HG03575 (cell line): Measurements from ENCODE around the gene ANO6.
"Not testable (repeated sequence)": the region's sequence is repeated elsewhere in the genome, so short reads cannot be mapped to it uniquely, and the experiment has no call there.

Experiments used
- ATAC-seq: cut with Tn5 transposase; IDR thresholded peaks from one replicate; pipeline ENCODE4 v1.9.1; 2021; ENCODE audit not compliant: unreplicated experiment, insufficient number of reproducible peaks, low FRiP score; ENCODE audit errors: extremely low read depth

ANO6 gene

DNA sequence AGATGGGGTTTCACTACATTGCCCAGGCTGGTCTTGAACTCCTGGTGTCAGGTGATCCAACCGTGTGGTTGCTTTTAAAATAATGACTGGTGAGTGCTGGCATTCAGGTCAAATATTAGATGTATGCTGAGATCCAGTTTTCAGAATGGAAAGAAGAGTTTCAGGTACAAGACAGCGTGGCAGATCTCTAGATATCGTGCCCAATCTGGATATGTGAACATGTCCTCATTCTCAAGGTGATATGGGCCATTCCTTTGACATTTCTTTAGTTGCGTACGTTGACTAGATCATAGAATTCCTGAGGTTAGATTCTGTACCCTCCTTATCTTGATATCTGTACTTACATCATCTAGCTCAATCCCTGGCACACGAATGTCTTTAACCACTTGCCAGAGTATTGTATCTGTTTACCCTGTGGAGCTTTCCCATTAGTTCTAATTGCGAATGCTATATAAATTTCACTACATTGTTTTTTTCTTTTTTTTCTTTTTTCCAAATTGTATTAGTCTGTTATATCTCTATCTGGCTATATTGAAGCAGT, 80.2 kb downstream of the ANO6 start:
- ATAC-seq: no peak

DNA sequence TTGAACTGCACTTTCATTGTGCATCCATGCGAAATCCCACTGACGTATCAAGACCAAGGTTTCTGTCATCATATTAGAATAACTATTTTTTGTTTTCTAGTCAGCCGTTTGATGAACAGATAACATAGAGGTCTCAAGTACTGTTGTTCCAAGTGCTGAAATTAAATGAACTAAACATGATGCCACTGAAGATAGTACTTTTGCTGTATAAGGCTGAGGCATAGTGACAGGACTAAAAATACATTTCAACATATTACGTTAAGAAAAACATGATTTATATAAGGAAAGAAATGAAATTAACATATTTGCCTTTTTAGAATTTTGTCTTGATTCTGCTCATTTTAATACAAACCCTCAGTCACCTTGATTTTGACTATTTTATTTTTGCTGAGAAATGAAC, 82.2 kb downstream of the ANO6 start:
- no peak for ATAC-seq

DNA sequence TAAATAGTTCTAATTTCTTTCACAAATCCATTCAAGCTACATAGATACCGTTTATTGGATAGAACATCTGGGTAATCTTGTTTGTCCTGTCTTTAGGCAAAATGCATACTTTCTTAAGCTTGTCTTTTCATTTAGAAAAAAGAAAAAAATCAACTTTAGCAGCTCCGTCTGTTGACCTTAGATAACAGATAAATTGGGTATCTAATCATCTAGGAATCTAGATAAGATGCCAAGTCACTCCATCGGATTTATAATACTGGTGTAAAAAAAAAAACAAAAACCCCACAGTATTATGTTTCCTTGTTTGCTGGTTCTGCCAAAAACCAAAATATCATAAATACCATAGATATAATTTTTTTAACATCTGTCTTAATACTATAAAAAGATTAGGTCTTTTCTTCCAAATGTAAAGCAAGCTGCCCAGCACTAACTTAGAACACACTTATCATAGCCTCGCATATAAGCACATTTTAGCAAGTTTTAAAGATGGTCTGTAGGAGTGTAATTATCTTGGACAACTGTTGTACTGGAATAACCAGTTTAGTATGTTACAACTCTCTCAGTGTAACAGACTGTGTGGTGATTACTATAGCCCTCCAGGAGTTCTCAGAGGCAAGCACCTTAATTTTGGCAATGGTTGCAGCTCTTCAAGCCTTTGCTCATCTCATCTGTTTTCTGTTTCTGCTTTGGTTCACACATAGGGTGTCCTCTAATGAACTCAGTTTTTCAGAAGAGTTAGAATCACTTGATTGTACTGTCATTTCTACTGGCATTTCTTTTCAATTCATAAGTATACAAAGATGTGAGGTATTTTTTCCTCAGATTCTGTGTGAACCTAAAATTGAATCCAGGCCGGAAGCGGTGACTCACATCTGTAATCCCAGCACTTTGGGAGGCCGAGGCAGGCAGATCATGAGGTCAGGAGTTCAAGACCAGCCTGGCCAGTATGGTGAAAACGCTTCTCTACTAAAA, 83.1 kb downstream of the ANO6 start:
- no peak for ATAC-seq

DNA sequence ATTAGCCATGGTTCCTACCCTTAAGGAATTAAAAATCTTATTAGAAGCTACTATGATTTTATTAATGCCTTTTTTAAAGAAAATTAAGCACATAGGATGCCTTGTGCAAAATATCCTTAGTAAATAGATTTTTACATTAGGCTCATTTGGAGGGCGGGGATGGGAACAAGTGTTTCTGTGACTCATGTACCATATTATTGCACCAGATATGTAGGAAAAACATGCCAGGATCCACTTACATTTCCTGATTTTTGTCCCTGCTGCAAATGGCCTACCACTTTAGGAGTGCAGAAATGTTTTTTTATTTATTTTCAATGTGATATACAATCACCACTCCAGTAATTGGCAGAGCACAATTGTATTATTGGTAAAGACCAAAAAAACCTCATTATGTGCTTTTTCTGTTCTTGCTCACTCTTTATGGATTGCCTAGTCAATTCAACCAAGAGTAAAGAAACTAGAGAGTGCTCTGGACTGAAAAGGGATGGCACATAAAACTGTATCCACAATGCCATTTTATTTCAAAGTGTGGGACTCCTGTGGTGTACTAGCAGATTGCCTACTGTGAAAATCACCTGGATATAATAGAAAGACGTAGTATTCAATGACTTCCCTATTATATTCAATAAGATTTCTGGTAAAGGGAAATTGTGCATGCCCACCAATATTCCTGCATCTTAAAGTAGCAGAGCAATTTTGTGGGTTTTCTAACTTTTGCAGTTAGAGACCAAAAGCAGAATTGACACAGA, 86.9 kb downstream of the ANO6 start:
- no peak for ATAC-seq

DNA sequence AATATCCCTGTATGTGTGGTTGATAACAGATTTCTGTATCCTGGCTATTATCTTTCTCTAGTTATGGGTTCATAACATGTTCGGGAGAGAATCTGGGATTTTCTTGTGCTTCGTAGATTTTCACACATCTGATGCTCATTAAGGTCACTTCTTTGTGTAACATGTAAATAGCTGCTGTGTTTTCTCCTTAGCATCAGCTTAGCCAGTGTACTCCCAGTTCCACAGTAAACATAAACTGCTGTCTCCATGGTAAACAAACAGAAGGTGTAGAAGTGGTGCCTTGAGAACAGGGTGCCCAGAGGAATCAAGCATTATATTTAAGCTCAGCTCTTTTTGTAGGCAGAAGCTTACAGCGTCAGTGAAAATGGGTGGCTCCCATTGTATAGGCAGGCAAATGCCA, 88.0 kb downstream of the ANO6 start:
- ATAC-seq: no peak

DNA sequence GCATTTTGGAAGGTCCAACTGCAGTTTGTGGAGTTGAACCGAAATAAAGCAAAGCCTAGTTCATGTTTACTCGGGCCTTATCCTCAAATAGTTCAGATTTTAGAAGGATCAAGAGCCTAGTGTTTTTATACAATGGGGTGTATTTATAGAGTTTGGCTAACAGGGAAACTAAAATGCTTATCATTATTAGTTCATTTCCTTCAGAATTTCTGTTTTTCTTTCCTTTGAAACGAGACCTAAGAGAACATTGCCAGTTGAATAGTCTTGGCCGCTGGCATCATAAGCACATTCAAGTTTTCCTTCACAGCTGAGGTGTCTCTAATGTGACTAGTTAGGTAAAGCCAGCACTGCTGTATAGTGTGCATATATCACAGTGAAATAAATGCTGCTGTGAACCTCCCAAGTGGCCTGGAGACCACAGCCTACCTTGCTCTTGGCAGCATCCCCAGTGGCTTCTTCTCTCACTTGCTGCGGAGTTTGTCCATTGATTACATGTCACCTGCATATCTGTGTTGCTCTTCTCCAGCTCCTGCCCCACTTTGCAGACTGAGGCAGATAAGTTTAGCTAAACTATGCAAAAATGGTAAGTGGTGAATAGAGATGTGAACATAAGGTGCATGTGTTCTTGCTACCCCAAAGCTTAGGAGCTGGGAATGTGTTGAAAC, 88.8 kb downstream of the ANO6 start:
- no peak for ATAC-seq

DNA sequence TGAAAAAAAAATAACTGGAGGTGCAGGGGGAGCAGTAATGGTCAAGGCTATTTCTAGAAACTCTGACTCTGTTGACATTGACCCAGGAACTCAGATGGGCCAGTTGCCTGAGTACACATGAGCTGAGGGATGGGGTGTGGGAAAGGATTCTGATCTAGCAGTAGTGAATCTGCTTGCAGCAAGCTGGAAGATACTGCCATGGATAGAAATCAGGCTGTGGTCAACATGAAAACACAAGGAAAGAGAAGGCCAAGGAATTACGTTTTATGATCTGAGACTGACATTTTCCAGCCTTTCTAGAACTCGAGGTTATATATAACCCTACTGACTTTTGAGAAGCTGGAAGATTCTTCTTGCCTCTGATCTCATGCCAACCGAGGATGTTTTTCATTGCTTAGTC, 90.0 kb downstream of the ANO6 start:
- ATAC-seq: no peak

DNA sequence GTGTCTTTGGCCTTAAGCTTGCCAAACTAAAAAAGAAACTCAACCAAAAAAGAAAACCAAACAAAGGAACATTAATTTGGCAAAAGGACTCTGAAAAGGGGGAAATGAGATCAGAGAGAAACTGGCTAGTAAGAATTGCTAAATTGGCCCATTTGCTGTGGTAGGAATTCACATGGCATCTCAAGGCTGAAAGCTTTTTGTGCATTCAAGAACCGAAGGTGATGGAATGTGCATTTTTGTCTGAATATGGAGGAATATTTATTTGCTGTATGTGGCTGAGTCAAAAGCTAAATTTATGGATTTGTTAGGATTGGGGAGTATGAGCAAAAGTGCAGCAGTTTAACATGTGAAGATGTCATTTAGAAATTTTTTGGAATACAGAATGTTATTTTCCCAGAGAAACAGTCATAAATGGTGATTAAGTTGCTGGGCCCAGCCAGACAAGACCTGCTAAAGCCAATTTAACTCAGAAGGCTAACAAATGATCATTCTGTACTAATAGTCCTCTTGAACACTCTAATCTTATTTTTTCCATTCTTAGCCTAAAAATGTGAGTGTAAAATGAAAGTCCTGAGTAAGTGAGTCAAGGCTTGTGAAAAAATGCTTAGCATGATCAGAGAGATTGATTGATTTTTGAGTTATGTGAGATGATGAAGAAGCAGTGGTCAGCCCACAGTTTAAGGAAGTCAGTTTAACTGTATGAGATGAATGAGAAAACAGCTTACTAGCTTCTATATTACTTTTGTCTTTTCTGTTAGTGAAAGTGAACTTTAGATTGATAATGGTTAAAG, 94.1 kb downstream of the ANO6 start:
- no peak for ATAC-seq

DNA sequence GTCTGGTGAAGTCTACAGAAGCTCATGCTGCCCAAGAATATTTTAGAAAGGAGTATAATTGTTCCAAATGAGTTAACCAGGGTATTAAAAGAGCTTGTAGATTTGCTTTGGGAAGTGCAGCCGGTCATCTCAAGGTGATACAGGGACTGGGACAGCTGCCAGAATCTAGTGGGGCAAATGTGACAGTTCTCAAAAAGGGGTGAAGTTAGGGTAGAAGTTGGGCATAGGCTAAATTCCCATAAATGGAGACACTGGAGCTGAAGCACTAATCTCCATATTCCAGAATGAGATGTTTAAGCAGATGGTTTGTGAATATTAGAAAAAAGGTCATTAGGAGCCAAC, 94.7 kb downstream of the ANO6 start:
- no peak for ATAC-seq

DNA sequence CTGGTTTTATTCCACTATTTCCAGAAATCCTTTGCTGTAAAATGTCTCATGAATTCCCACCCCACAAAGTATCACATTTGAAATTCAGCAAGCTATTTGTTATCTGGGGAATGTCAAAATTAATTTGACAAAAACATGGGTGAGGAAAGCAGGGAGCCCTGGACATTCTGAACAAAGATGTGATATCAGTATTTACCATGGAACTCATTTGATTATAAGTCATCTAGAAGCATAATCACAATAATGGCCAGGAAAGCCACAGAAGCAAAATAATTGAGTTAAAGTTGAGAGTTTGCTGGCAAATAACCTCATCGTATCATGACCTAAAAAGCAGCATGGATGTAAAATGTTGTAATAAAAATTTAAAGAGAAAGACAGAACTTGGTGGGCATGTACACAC, 96.1 kb downstream of the ANO6 start:
- ATAC-seq: no peak

DNA sequence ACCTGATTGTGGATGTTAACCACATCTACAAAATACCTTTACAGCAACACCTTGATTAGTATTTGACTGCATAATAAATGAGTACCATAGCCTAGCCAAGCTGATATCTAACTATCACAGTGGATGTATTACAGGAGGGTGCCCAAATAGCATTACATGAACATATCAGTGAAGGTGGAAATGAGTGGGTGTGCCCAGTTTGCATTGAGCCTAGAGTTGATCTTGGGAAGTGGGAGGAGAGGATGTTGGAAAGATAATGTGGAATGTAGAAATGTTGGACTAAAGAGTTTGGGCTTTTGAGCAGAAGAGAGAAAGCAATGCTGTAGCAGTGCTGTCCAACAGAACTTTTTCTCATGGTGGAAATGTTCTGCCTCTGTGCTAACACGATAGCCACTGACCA, 98.9 kb downstream of the ANO6 start:
- no peak for ATAC-seq

DNA sequence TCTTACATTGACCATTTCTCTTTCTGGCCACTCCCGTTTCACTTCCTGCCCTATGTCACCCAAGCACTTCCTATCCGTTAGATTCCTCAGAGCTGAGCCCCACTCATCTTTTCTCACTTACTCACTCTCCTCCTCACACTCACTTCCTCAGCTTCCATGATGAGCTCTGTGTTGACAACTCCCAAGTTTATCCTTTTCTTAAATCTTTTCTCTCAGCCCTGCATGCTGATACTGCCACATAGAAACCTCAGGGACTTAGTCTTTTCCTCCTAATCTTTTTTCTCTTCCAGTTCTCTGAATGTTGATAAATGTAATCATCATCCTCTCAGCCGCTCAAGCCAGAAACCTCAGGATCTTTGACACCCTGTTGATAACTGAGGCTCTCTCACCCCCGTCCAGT, 99.6 kb downstream of the ANO6 start:
- ATAC-seq: no peak

DNA sequence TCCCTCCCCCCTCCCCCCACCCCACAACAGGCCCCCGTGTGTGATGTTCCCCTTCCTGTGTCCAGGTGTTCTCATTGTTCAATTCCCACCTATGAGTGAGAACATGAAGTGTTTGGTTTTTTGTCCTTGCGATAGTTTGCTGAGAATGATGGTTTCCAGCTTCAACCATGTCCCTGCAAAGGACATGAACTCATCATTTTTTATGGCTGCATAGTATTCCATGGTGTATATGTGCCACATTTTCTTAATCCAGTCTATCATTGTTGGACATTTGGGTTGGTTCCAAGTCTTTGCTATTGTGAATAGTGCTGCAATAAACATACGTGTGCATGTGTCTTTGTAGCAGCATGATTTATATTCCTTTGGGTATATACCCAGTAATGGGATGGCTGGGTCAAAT, 101.4 kb downstream of the ANO6 start:
- ATAC-seq: not testable (repeated sequence)

DNA sequence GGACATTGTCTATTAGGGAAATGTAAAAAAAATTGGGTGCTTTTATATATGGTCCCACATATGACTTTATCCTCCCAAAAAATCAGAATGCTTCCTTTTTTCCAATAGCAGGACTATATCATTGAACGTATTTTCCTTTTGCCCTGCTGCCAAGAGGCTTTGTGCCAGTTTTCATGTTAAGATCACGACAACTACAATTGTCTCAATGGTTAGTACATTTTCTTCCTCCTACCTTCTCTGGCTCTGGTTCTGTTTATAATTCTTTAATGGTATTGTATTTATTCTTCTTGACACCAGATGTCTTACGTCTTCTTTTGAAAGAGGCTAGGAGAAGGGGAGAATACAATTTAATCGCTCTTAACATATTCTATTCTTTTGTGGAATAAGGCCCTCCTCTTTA, 106.9 kb downstream of the ANO6 start:
- ATAC-seq: no peak

DNA sequence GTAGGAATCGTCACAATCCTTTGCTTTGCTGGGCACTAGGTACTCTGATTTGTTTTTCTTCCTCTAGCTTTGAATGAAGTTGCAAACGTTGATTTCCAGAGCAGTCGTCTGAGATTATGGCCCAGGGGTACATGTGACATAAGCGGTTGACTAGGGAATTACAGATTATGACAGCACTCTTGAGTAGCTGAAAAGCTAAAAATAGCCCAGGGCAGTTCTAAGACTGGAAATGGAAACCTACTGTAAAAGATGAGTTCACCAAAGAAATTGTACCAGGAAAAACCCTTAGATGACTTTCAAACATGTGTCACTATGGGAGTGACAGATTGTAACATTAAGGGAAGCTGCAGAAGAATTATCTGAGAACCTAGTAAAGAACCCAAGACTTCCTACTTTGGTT, 108.5 kb downstream of the ANO6 start:
- no peak for ATAC-seq

DNA sequence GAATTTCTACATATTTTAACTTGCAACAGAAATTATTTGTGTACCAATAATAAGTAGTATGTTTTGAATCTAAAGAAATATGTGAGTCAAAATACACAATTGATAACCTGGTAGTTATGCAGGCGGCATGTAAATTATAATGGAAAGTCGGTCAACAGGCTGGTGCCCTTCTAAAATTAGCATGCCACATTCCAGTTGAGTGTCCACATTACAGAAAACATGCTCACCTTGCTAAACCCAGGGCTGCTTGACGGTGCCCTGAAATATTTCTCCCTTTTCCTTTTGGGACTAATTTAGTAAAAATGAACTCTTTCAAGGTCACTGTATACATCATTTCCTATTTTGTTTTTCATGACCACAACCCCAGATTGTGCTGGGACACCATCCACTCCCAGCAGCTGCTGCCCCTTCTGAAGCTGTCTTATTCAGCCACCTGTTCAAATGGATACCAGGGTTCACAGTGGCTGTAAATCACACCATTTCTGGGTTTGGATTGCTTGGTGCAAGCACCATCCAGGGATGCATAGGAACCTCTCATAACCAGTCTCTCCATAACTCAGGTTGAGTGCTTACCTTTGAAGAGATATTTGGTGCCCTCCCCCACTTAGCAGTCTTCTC, 110.6 kb downstream of the ANO6 start:
- no peak for ATAC-seq

DNA sequence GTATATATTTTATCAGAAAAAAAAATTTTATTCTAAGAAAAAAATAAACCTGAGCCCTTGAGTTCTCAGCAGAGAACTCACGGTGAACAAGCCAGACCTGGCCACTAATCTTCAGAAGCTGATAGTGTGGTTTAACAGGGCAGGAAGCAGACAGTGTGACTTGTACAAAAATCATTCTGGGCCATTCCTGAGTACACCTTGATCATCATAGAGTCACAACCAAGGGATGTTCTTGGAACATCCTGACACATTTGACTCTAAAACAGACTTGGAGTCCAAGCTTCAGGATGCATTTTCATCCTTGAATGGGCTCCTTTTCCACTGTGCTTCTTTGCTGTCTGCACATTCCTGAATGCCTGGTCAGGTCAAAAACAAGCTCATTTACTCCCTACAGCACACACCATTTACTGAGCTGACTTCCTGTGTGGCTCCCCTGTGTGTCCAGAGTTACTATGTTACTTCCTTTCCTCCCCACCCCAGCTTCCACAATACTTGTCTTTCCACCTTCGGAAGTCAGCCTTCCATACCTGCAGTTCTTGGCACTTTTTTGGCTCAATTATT, 112.0 kb downstream of the ANO6 start:
- ATAC-seq: no peak

DNA sequence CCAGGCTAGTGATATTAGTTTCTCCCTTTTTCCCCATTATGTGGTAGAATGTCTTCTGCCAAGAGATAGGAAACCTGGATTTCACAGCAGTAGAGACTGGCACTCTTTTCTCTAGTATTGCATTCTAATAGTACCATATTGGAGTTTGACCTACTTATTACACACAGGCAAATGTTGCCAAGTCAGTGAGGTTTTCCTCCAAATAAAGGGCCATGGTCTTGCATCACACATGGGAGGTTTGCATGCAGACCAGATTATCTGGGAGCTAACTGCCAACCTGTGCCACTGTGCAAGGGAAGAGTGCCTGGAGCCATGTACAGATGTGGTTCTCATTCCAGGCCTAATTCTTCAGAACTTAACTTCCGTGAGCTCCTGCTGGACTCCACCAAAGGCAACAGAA, 113.3 kb downstream of the ANO6 start:
- ATAC-seq: no peak
